Karpas-422 (cell line): ENCODE measurements around the gene SORCS2. TPM values are rescaled to one million over a fixed set of nuclear protein-coding genes. Genes with fewer than 3 reads are reported as not detected.
A peak's percentile ranks its signal among the peaks of the same experiment; 100 is the strongest.

Experiments used
- DNase-seq: peaks from one replicate; pipeline ENCODE4 v3.0.0-alpha.2; 2015
- H2AFZ ChIP-seq: fragments of 200-600 bp; sonication (generic); 2 replicates; pipeline ENCODE4 v1.6.1; 2014; ENCODE audit warnings: antibody characterized with exemption, low read length, mixed read lengths
- H3K27ac ChIP-seq: fragments of 200-600 bp; sonication (generic); 2 replicates; pipeline ENCODE4 v1.5.1; 2014; ENCODE audit warnings: mild to moderate bottlenecking, low read length, moderate library complexity
- H3K27me3 ChIP-seq: fragments of 200-600 bp; sonication (generic); 2 replicates; pipeline ENCODE4 v1.6.1; 2014; ENCODE audit warnings: low read length, mixed read lengths
- H3K36me3 ChIP-seq: fragments of 200-600 bp; sonication (generic); 2 replicates; pipeline ENCODE4 v1.6.1; 2014; ENCODE audit warnings: low read length, mixed read lengths; ENCODE audit not compliant: insufficient read depth
- H3K4me1 ChIP-seq: fragments of 200-600 bp; sonication (generic); 2 replicates; pipeline ENCODE4 v1.6.1; 2014; ENCODE audit warnings: mild to moderate bottlenecking, low read length, mixed read lengths
- H3K4me2 ChIP-seq: fragments of 200-600 bp; sonication (generic); 2 replicates; pipeline ENCODE4 v1.6.1; 2014; ENCODE audit warnings: low read length, low read depth, mild to moderate bottlenecking; ENCODE audit not compliant: poor library complexity, severe bottlenecking
- H3K4me3 ChIP-seq: fragments of 200-600 bp; sonication (generic); 2 replicates; pipeline ENCODE4 v1.5.1; 2014; ENCODE audit warnings: mild to moderate bottlenecking, antibody characterized with exemption, low read length, mixed read lengths
- H3K79me2 ChIP-seq: fragments of 200-600 bp; sonication (generic); 2 replicates; pipeline ENCODE4 v1.6.1; 2014; ENCODE audit warnings: mild to moderate bottlenecking, low read length, mixed read lengths
- H3K9ac ChIP-seq: fragments of 200-600 bp; sonication (generic); 2 replicates; pipeline ENCODE4 v1.6.0; 2014; ENCODE audit warnings: low read length
- H3K9me2 ChIP-seq: fragments of 200-600 bp; sonication (generic), shearing (Covaris generic); replicated peaks from 2 replicates; pipeline ENCODE4 v1.6.0; 2014; ENCODE audit warnings: mild to moderate bottlenecking, low read length, moderate library complexity; ENCODE audit not compliant: insufficient read depth
- H3K9me3 ChIP-seq: fragments of 300-700, 200-600 bp; sonication (generic); 2 replicates; pipeline ENCODE4 v1.6.1; 2014; ENCODE audit warnings: low read length, mixed read lengths
- H4K20me1 ChIP-seq: fragments of 200-600 bp; sonication (generic); 2 replicates; pipeline ENCODE4 v1.6.1; 2014; ENCODE audit warnings: mild to moderate bottlenecking, antibody characterized with exemption, low read length, low read depth; ENCODE audit not compliant: insufficient read depth
- total RNA-seq: library from RNA; depleted of rRNA; stranded (reverse); fragments of >200 nt; shearing (Covaris generic); gene quantifications from 2 replicates; pipeline ENCODE4 v1.2.3, GENCODE V29; 2014; ENCODE audit warnings: low replicate concordance

SORCS2 gene
- total RNA-seq, 1 experiment from 2014 or later, result not detected

- no peak overlapping the region for H3K27ac ChIP-seq
- H3K4me2 ChIP-seq, result no peak overlapping the region
- no peaks in the 10 kb centered on the region for H3K9me3 ChIP-seq
- H3K9me2 ChIP-seq, result no peaks in the 10 kb centered on the region
- H4K20me1 ChIP-seq, result no peaks in the 10 kb centered on the region
- H3K27me3 ChIP-seq, result no peaks in the 10 kb centered on the region
- peaks cover 15% of the 10 kb centered on the region; the same call in 1 of the 2 replicates for H3K4me1 ChIP-seq
- no peaks in the 10 kb centered on the region for H3K36me3 ChIP-seq
- DNase-seq, result no peak
- no peaks in the 10 kb centered on the region for H3K79me2 ChIP-seq
- no peak overlapping the region for H3K4me3 ChIP-seq
- no peak overlapping the region for H2AFZ ChIP-seq
- H3K9ac ChIP-seq, result no peak overlapping the region
These were observed 4.4 kb downstream of the SORCS2 start for GRCh38 chr4:7196736-7197135.

DNA sequence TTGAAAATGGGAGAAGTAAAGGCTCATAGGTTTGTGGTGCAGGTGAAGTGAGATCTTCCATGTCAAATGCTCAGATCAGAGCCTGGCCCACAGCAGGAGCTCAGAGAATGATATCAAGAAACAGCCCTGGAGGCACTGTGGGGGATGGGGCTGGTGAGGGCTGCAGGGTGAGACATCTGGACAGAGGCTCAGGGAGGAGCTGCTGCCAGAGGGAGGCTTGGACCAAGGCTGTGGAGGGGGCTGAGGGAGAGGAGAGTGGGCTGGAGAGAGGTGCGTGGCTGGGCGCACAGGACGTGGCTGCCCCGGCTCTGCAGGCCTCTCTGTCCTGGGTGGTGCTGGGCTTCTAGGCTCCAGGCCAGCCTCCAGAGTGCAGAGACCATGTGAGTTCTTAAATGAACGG is 5.6 kb downstream of the SORCS2 start:
- H3K27ac ChIP-seq, result no peak overlapping the region
- H3K4me1 ChIP-seq, result peaks cover 15% of the 10 kb centered on the region; the same call in 1 of the 2 replicates
- no peaks in the 10 kb centered on the region for H3K9me2 ChIP-seq
- DNase-seq, result no peak
- H3K4me3 ChIP-seq, result no peak overlapping the region
- H3K27me3 ChIP-seq, result no peaks in the 10 kb centered on the region
- no peaks in the 10 kb centered on the region for H3K79me2 ChIP-seq
- H3K36me3 ChIP-seq, result no peaks in the 10 kb centered on the region
- H2AFZ ChIP-seq, result no peak overlapping the region
- H4K20me1 ChIP-seq, result no peaks in the 10 kb centered on the region
- H3K9me3 ChIP-seq, result no peaks in the 10 kb centered on the region
- no peak overlapping the region for H3K4me2 ChIP-seq
- no peak overlapping the region for H3K9ac ChIP-seq

DNA sequence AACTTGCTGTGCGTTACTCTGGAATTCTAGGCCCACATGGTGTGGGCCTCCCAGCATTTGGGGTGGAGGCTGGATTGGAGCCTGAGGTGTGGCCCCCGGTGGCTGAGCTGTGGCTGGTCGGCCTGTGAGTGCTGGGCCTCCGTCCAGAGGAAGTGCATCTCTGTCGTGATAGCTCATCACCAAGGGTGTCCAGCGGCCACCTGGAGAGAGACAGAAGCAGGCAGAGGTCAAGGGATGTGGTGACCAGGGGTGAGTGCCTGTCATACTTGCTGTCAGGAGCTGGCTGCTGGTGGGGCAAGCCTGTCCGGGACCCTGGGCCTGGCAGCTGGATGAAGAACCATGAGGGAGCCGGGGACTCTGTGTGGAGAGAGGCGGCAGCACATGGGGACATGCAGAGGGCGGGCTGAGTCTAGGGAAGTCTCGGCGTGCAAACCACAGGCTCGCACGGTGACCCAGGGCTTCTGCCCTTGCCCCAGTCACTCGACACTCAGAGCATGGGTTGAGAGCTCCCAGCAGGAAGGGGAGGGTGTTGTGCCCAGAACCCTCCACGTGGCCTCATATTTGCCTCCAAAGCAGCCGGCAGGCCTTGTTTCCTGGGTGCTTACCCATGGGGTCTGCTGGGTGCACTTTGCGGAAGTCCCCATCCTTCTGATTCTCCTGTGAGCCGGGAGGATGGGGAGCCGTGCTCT is 6.2 kb downstream of the SORCS2 start:
- Histone ChIP-seq H4K20me1 (no peaks in the 10 kb centered on the region), H3K4me1 (peaks cover 15% of the 10 kb centered on the region; the same call in 1 of the 2 replicates), H3K79me2 (no peaks in the 10 kb centered on the region), H3K36me3 (no peaks in the 10 kb centered on the region), H3K9me3 (no peaks in the 10 kb centered on the region), H3K4me2 (no peak overlapping the region), H3K9me2 (no peaks in the 10 kb centered on the region), H3K27ac (no peak overlapping the region), H3K9ac (no peak overlapping the region), H3K4me3 (no peak overlapping the region), H2AFZ (no peak overlapping the region), H3K27me3 (no peaks in the 10 kb centered on the region)
- peak; percentile 54 for DNase-seq

DNA sequence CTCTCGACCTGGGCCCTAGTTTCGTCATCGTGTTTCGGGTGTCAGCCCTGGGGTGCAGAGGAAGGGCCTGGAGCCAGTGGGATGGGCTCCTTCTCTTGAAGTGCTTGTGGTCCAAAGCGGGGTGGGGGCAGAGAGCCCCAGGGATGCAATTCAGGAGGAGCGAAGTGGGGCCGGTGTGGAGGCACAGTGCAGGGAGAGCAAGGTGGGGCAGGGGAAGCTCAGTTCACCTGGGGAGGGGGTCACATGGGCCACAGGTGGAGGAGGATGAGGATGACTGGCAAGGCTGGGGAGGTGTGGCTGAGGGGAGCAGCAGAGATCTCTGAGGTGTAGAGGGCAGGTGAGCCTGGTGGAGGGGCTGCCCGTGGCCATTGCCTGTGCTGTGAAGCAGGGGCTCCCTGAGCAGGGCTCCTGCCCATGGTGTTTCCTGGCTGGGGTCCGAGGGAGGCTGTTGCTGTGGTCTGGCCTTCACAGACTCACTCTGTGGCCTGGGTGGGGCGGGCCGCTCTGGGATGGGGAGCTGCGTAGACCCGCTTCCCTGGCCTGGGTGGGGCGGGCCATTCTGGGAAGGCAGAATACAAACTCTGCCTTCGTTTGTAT is 6.9 kb downstream of the SORCS2 start:
- Histone ChIP-seq H3K27ac (no peak overlapping the region), H4K20me1 (no peaks in the 10 kb centered on the region), H3K4me3 (no peak overlapping the region), H3K27me3 (no peaks in the 10 kb centered on the region), H2AFZ (no peak overlapping the region), H3K4me1 (peaks cover 11% of the 10 kb centered on the region; the same call in 1 of the 2 replicates), H3K9me2 (no peaks in the 10 kb centered on the region), H3K9me3 (no peaks in the 10 kb centered on the region), H3K79me2 (no peaks in the 10 kb centered on the region), H3K9ac (no peak overlapping the region), H3K4me2 (no peak overlapping the region), H3K36me3 (no peaks in the 10 kb centered on the region)
- no peak for DNase-seq

DNA sequence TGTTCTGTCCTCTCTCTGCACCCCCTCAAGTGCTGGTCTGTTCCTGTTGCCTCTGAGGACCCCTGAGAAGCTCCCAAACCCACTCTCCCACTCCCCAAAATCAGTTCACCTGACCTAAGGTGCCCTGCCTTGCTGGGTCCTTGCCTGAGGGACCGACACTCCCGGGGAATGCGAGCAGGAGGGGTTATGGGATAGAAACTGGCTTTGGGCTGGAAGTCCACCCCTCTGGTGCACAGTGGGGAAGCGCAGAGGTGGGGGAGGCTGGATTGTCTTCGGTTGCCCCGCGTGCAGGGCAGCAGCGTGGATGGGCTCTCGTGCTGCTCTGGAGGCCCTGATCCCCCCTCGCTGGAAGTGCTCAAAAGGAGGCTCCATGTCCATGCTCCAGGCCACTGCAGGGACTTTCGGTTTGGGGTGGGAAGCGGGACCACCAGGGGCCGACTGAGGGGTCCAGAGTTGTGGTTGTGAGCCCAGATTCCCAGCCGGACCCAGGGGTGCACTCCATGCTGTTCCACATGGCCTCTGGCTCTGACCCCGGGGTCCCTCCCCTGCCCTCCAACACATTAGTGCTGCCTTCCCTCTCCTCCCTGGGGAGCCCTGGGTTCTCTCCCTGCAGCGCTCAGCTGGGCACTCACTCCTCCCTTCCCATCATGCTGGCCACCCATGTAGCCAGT is 7.6 kb downstream of the SORCS2 start:
- DNase-seq, result no peak
- H3K9ac ChIP-seq, result no peak overlapping the region
- no peak overlapping the region for H3K27ac ChIP-seq
- H3K79me2 ChIP-seq, result no peaks in the 10 kb centered on the region
- H3K4me1 ChIP-seq, result peaks cover 11% of the 10 kb centered on the region; the same call in 1 of the 2 replicates
- H3K9me2 ChIP-seq, result no peaks in the 10 kb centered on the region
- H3K9me3 ChIP-seq, result no peaks in the 10 kb centered on the region
- no peaks in the 10 kb centered on the region for H4K20me1 ChIP-seq
- H3K4me3 ChIP-seq, result no peak overlapping the region
- H3K36me3 ChIP-seq, result no peaks in the 10 kb centered on the region
- no peak overlapping the region for H3K4me2 ChIP-seq
- no peaks in the 10 kb centered on the region for H3K27me3 ChIP-seq
- H2AFZ ChIP-seq, result no peak overlapping the region

- no peaks in the 10 kb centered on the region for H3K9me2 ChIP-seq
- H3K4me1 ChIP-seq, result peaks cover 11% of the 10 kb centered on the region; the same call in 1 of the 2 replicates
- H3K9me3 ChIP-seq, result no peaks in the 10 kb centered on the region
- no peak for DNase-seq
- H4K20me1 ChIP-seq, result no peaks in the 10 kb centered on the region
- H3K4me3 ChIP-seq, result no peak overlapping the region
- H3K79me2 ChIP-seq, result no peaks in the 10 kb centered on the region
- no peak overlapping the region for H3K4me2 ChIP-seq
- H2AFZ ChIP-seq, result no peak overlapping the region
- H3K9ac ChIP-seq, result no peak overlapping the region
- no peaks in the 10 kb centered on the region for H3K27me3 ChIP-seq
- H3K27ac ChIP-seq, result no peak overlapping the region
- H3K36me3 ChIP-seq, result no peaks in the 10 kb centered on the region
These were observed 8.5 kb downstream of the SORCS2 start for GRCh38 chr4:7200801-7201200.

- no peaks in the 10 kb centered on the region for H3K27me3 ChIP-seq
- H2AFZ ChIP-seq, result no peak overlapping the region
- H3K36me3 ChIP-seq, result no peaks in the 10 kb centered on the region
- H3K9me2 ChIP-seq, result no peaks in the 10 kb centered on the region
- H3K4me1 ChIP-seq, result peaks cover 7% of the 10 kb centered on the region; the same call in 1 of the 2 replicates
- no peak overlapping the region for H3K27ac ChIP-seq
- H3K9me3 ChIP-seq, result no peaks in the 10 kb centered on the region
- no peaks in the 10 kb centered on the region for H4K20me1 ChIP-seq
- no peak for DNase-seq
- H3K4me3 ChIP-seq, result no peak overlapping the region
- no peak overlapping the region for H3K9ac ChIP-seq
- no peak overlapping the region for H3K4me2 ChIP-seq
- H3K79me2 ChIP-seq, result no peaks in the 10 kb centered on the region
These were observed 9.3 kb downstream of the SORCS2 start for GRCh38 chr4:7201420-7202305.
